ENCODE measurements around the gene GLIPR1. TPM values are rescaled to one million over a fixed set of nuclear protein-coding genes. Genes with fewer than 3 reads are reported as not detected.

GLIPR1 gene
- total RNA-seq, 1 experiment from 2014 or later, result 1.9 TPM

- intact Hi-C loops (cut with micrococcal nuclease; ENCODE audit: unreplicated experiment), result no loop called here
- DNase-seq, result no peak
- POLR2A ChIA-PET, result no interaction called here
- Histone ChIP-seq H3K4me3 (ENCODE audit: low read depth, low read length) (no peak overlapping the region), H3K27me3 (replicated peaks; ENCODE audit: control insufficient read depth, insufficient read depth, low read length) (no peaks in the 10 kb centered on the region), H3K9me3 (no peaks in the 10 kb centered on the region), H3K36me3 (ENCODE audit: control insufficient read depth, insufficient read depth, low read length) (no peaks in the 10 kb centered on the region), H3K4me1 (no peaks in the 10 kb centered on the region)
- Mint-ChIP-seq H3K36me3 (ENCODE audit: insufficient read depth, unreplicated experiment) (no peaks in the 10 kb centered on the region), H3K4me3 (ENCODE audit: unreplicated experiment) (no peak overlapping the region), H3K27me3 (ENCODE audit: insufficient read depth, unreplicated experiment) (no peaks in the 10 kb centered on the region), H3K27ac (ENCODE audit: unreplicated experiment) (no peak overlapping the region), H3K4me1 (ENCODE audit: low read depth, unreplicated experiment) (peaks cover 5% of the 10 kb centered on the region), H3K9me3 (ENCODE audit: unreplicated experiment) (no peaks in the 10 kb centered on the region)
- TF ChIP-seq, protein P1, sequence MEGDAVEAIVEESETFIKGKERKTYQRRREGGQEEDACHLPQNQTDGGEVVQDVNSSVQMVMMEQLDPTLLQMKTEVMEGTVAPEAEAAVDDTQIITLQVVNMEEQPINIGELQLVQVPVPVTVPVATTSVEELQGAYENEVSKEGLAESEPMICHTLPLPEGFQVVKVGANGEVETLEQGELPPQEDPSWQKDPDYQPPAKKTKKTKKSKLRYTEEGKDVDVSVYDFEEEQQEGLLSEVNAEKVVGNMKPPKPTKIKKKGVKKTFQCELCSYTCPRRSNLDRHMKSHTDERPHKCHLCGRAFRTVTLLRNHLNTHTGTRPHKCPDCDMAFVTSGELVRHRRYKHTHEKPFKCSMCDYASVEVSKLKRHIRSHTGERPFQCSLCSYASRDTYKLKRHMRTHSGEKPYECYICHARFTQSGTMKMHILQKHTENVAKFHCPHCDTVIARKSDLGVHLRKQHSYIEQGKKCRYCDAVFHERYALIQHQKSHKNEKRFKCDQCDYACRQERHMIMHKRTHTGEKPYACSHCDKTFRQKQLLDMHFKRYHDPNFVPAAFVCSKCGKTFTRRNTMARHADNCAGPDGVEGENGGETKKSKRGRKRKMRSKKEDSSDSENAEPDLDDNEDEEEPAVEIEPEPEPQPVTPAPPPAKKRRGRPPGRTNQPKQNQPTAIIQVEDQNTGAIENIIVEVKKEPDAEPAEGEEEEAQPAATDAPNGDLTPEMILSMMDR (IDR thresholded peaks at IDR 0.05; ENCODE audit: insufficient read depth in 1 of 2, low read depth in 1 of 2, low read length in 1 of 2, severe bottlenecking in 1 of 2, unreplicated experiment in 1 of 2), result no peak
- CTCF ChIA-PET, result no interaction called here
- no TSS peak for BruUV-seq (replicated peaks)
Observed at GRCh38 chr12:75533239-75533638, 52.7 kb downstream of the GLIPR1 start.

DNA sequence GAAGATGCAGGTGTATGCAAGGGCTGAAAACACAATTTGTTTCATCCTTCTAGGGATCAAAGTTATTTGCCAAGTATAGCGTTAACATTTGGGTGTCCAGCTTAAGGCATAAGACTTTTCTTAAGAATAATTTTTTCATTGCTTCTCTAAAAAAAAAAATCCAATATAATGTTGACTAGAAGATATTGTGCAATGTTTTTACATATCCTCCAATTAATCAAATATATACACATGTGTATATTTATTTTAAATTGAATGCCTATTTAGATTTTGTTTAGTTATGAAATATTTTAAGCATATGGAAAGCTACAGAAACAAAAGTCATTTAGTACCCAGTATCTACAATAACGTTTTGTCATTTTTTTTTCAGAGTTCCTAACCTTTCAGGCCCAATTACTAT lies 59.3 kb downstream of the GLIPR1 start:
- TF ChIP-seq, protein P1 (IDR thresholded peaks at IDR 0.05; ENCODE audit: insufficient read depth in 1 of 2, low read depth in 1 of 2, low read length in 1 of 2, severe bottlenecking in 1 of 2, unreplicated experiment in 1 of 2), result no peak
- BruUV-seq (replicated peaks), result no TSS peak
- ChIA-PET POLR2A (no interaction called here), CTCF (no interaction called here)
- Histone ChIP-seq H3K4me1 (no peaks in the 10 kb centered on the region), H3K9me3 (no peaks in the 10 kb centered on the region), H3K36me3 (ENCODE audit: control insufficient read depth, insufficient read depth, low read length) (no peaks in the 10 kb centered on the region), H3K4me3 (ENCODE audit: low read depth, low read length) (no peak overlapping the region), H3K27me3 (replicated peaks; ENCODE audit: control insufficient read depth, insufficient read depth, low read length) (no peaks in the 10 kb centered on the region)
- no peak for DNase-seq
- H3K27ac Mint-ChIP-seq (ENCODE audit: unreplicated experiment), result no peak overlapping the region
- intact Hi-C loops (cut with micrococcal nuclease; ENCODE audit: unreplicated experiment), result no loop called here
- H3K4me3 Mint-ChIP-seq (ENCODE audit: unreplicated experiment), result no peak overlapping the region
- no peaks in the 10 kb centered on the region for H3K4me1 Mint-ChIP-seq (ENCODE audit: low read depth, unreplicated experiment)
- no peaks in the 10 kb centered on the region for H3K27me3 Mint-ChIP-seq (ENCODE audit: insufficient read depth, unreplicated experiment)
- H3K36me3 Mint-ChIP-seq (ENCODE audit: insufficient read depth, unreplicated experiment), result no peaks in the 10 kb centered on the region
- no peaks in the 10 kb centered on the region for H3K9me3 Mint-ChIP-seq (ENCODE audit: unreplicated experiment)

DNA sequence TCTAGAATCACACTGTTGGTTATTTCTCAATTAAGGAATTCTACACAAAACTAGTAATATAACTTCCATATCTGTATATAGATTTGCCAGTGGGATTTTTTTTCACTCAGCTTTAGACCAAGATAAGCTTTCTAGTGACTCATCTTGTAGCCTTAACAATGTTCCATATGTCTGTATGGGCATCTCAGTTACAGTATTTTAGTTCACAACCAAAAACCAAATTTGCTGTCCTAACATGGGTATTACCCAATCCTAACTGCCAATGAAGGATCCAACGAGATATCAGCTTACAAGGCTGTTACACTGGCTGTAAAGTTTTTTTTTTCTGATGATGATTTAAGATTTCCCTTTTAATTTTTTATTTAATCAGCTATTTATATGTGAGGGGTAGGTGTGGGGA lies 62.4 kb downstream of the GLIPR1 start:
- no TSS peak for BruUV-seq (replicated peaks)
- no peaks in the 10 kb centered on the region for H3K36me3 ChIP-seq (ENCODE audit: control insufficient read depth, insufficient read depth, low read length)
- DNase-seq, result no peak
- H3K27me3 ChIP-seq (replicated peaks; ENCODE audit: control insufficient read depth, insufficient read depth, low read length), result no peaks in the 10 kb centered on the region
- H3K4me3 Mint-ChIP-seq (ENCODE audit: unreplicated experiment), result no peak overlapping the region
- H3K36me3 Mint-ChIP-seq (ENCODE audit: insufficient read depth, unreplicated experiment), result no peaks in the 10 kb centered on the region
- no peaks in the 10 kb centered on the region for H3K9me3 Mint-ChIP-seq (ENCODE audit: unreplicated experiment)
- H3K4me1 Mint-ChIP-seq (ENCODE audit: low read depth, unreplicated experiment), result no peaks in the 10 kb centered on the region
- no peak overlapping the region for H3K27ac Mint-ChIP-seq (ENCODE audit: unreplicated experiment)
- no peaks in the 10 kb centered on the region for H3K4me1 ChIP-seq
- TF ChIP-seq, protein P1 (IDR thresholded peaks at IDR 0.05; ENCODE audit: insufficient read depth in 1 of 2, low read depth in 1 of 2, low read length in 1 of 2, severe bottlenecking in 1 of 2, unreplicated experiment in 1 of 2), result no peak
- no peaks in the 10 kb centered on the region for H3K9me3 ChIP-seq
- no peak overlapping the region for H3K4me3 ChIP-seq (ENCODE audit: low read depth, low read length)
- ChIA-PET POLR2A (no interaction called here), CTCF (no interaction called here)
- intact Hi-C loops (cut with micrococcal nuclease; ENCODE audit: unreplicated experiment), result no loop called here
- H3K27me3 Mint-ChIP-seq (ENCODE audit: insufficient read depth, unreplicated experiment), result no peaks in the 10 kb centered on the region
